K562 (cell line): ENCODE results near the gene CLDN14. TPM values are rescaled to one million over a fixed set of nuclear protein-coding genes. Genes with fewer than 3 reads are reported as not detected.

Source experiments
- ARID1B ChIP-seq: fragments of 450-650 bp; IDR thresholded peaks from 2 replicates; pipeline ENCODE4 v1.6.1; 2016; ENCODE audit warnings: antibody characterized with exemption, mild to moderate bottlenecking, inconsistent platforms
- BCL6 ChIP-seq: fragments of 250-450 bp; sonication (Bioruptor Pico); IDR thresholded peaks from 2 replicates; pipeline ENCODE4 v1.4.0; 2020
- BDP1 ChIP-seq: IDR thresholded peaks from 3 replicates; pipeline ENCODE4 v1.6.1; 2011; ENCODE audit not compliant: insufficient read length, insufficient read depth
- COPS2 ChIP-seq: fragments of 450-650 bp; conservative IDR thresholded peaks from 2 replicates; pipeline ENCODE4 v1.6.1; 2016; ENCODE audit warnings: mild to moderate bottlenecking, moderate library complexity
- DDX20 ChIP-seq: fragments of 450-650 bp; IDR thresholded peaks from 2 replicates; pipeline ENCODE4 v1.6.1; 2016; ENCODE audit warnings: missing genetic modification characterization, low read depth, mild to moderate bottlenecking, missing compliant biosample characterization, moderate library complexity
- ETV6 ChIP-seq, 3 experiments: fragments of 150-350 bp in 1 of 3; sonication (generic) in 1 of 3; formaldehyde crosslinking in 1 of 3; IDR thresholded peaks; 2 replicates each; pipeline versions ENCODE4 v1.6.1 to v1.8.0; 2014 to 2022; ENCODE audit warnings: borderline replicate concordance in 2 of 3, low read depth in 2 of 3, antibody characterized with exemption in 1 of 3, low read length in 1 of 3, mild to moderate bottlenecking in 1 of 3, missing genetic modification reagents in 1 of 3
- FOXK1 ChIP-seq: sonication (generic); formaldehyde crosslinking; IDR thresholded peaks from 2 replicates; pipeline ENCODE4 v1.8.0; 2022; ENCODE audit warnings: missing genetic modification reagents, mild to moderate bottlenecking, borderline replicate concordance
- FOXM1 ChIP-seq, 2 experiments: fragments of 450-650 bp in 1 of 2; sonication (generic) in 1 of 2; formaldehyde crosslinking in 1 of 2; IDR thresholded peaks; 2 replicates each; pipeline versions ENCODE4 v1.6.1 to v1.9.0; 2017 to 2022; ENCODE audit warnings: low read depth in 2 of 2, mild to moderate bottlenecking in 2 of 2, missing genetic modification reagents in 1 of 2, moderate library complexity in 1 of 2
- GABPB1 ChIP-seq: sonication (generic); formaldehyde crosslinking; IDR thresholded peaks from 2 replicates; pipeline ENCODE4 v1.8.0; 2022; ENCODE audit warnings: mild to moderate bottlenecking, missing genetic modification reagents
- GTF2E2 ChIP-seq: fragments of 200-800 bp; sonication (Bioruptor generic); IDR thresholded peaks from 2 replicates; pipeline ENCODE4 v1.6.1; 2016; ENCODE audit warnings: missing genetic modification characterization, missing compliant biosample characterization
- JUND ChIP-seq, 2 experiments: IDR thresholded peaks; 2 replicates in 1 of 2; 3 replicates in 1 of 2; pipeline ENCODE4 v1.6.1; 2011; ENCODE audit warnings: borderline replicate concordance in 2 of 2, low read depth in 2 of 2, low read length in 2 of 2, improper control_type of control experiment in 1 of 2, missing biosample characterization in 1 of 2, missing genetic modification characterization in 1 of 2, missing genetic modification reagents in 1 of 2
- MAFF ChIP-seq: IDR thresholded peaks from 2 replicates; pipeline ENCODE4 v1.6.1; 2012; ENCODE audit warnings: low read length, improper control_type of control experiment
- MIER1 ChIP-seq: fragments of 450-650 bp; IDR thresholded peaks from 2 replicates; pipeline ENCODE4 v1.6.1; 2016; ENCODE audit warnings: antibody characterized with exemption, mild to moderate bottlenecking, low read depth
- MTF1 ChIP-seq: fragments of 250-450 bp; sonication (Bioruptor Pico); IDR thresholded peaks from 2 replicates; pipeline ENCODE4 v1.9.0; 2021; ENCODE audit warnings: moderate library complexity, mild to moderate bottlenecking, inconsistent platforms, borderline replicate concordance
- NR2C2 ChIP-seq, 2 experiments: fragments of 200-800 bp in 1 of 2; sonication (Bioruptor generic) in 1 of 2; sonication (generic) in 1 of 2; formaldehyde crosslinking in 1 of 2; IDR thresholded peaks; 2 replicates each; pipeline versions ENCODE4 v1.6.1 to v1.8.0; 2016 to 2022; ENCODE audit warnings: mild to moderate bottlenecking in 1 of 2, missing compliant biosample characterization in 1 of 2, missing genetic modification characterization in 1 of 2, missing genetic modification reagents in 1 of 2
- PHTF2 ChIP-seq: fragments of 250-450 bp; sonication (Bioruptor Pico); IDR thresholded peaks from 2 replicates; pipeline ENCODE4 v1.5.0; 2021; ENCODE audit warnings: mild to moderate bottlenecking
- POLR3A ChIP-seq: IDR thresholded peaks from 2 replicates; pipeline ENCODE4 v1.6.1; 2011; ENCODE audit warnings: borderline replicate concordance, mild to moderate bottlenecking, moderate library complexity; ENCODE audit not compliant: insufficient read length, insufficient read depth; ENCODE audit errors: extremely low read depth
- SMC3 ChIP-seq: conservative IDR thresholded peaks from 2 replicates; pipeline ENCODE4 v1.6.1; 2011; ENCODE audit warnings: low read depth, low read length, improper control_type of control experiment; ENCODE audit not compliant: insufficient read depth
- SP1 ChIP-seq: sonication (generic); formaldehyde crosslinking; IDR thresholded peaks from 2 replicates; pipeline ENCODE4 v1.8.1; 2022; ENCODE audit warnings: mild to moderate bottlenecking, missing genetic modification reagents
- SUPT5H ChIP-seq: fragments of 450-650 bp; IDR thresholded peaks from 2 replicates; pipeline ENCODE4 v1.6.1; 2016
- TARDBP ChIP-seq: fragments of 450-650 bp; IDR thresholded peaks from 2 replicates; pipeline ENCODE4 v1.6.1; 2016
- THRA ChIP-seq: fragments of 450-650 bp; IDR thresholded peaks from 2 replicates; pipeline ENCODE4 v1.6.1; 2017; ENCODE audit warnings: mild to moderate bottlenecking, moderate library complexity
- ZFP30 ChIP-seq: fragments of 250-450 bp; sonication (Bioruptor Pico); IDR thresholded peaks from 2 replicates; pipeline ENCODE4 v1.8.0; 2022; ENCODE audit warnings: moderate library complexity, mild to moderate bottlenecking, inconsistent platforms, borderline replicate concordance
- ZNF197 ChIP-seq: fragments of 200-800 bp; sonication (Bioruptor generic); IDR thresholded peaks from 2 replicates; pipeline ENCODE4 v1.6.1; 2016; ENCODE audit warnings: low read depth, missing genetic modification characterization, missing compliant biosample characterization
- polyA plus RNA-seq, 8 experiments: library from polyadenylated mRNA; depleted of rRNA in 4 of 8; stranded (reverse) in 5 of 8; unstranded in 3 of 8; fragments of >200 nt; fragmentation: Nextera tagmentation in 2 of 8; fragmentation: Illumina TruSeq in 1 of 8; extraction: Ambion mirVana in 2 of 8; extraction: Trizol in 1 of 8; gene quantifications; 2 replicates each; pipeline versions ENCODE4 v1.2.1 to v1.2.3, GENCODE V29; 2011 to 2014; ENCODE audit warnings: inconsistent platforms in 1 of 8, missing spikeins in 1 of 8
- total RNA-seq, 7 experiments: library from RNA; depleted of rRNA in 6 of 7; stranded (reverse); fragments of >200 nt in 6 of 7; fragmentation: Illumina TruSeq in 2 of 7; extraction: Trizol in 2 of 7; gene quantifications; 2 replicates each; pipeline versions ENCODE4 v1.2.1 to v1.2.3, GENCODE V29; 2011 to 2021; ENCODE audit warnings: low replicate concordance in 1 of 7

CLDN14 gene
- total and polyA plus RNA-seq, 9 of the 15 experiments (the other 6 are each of a cell fraction or from before 2014, with no cell fraction given): not detected

GRCh38 chr21:36429947-36430546 is 49.9 kb downstream of the CLDN14 start (continued):
- peak; percentile 86 for TF ChIP-seq FOXM1 (IDR thresholded peaks at IDR 0.05; ENCODE audit: low read depth)
- TF ChIP-seq FOXM1 (CRISPR knock-in tag; IDR thresholded peaks at IDR 0.05; ENCODE audit: low read depth): no peak
- TF ChIP-seq GTF2E2: peak; percentile 84; the same call in 1 of the 2 replicates
- TF ChIP-seq POLR3A: no peak
- peak in 1 of 2 experiments; percentile 81; a peak in 2 of 4 replicates for TF ChIP-seq ETV6 (IDR thresholded peaks at IDR 0.05; ENCODE audit: borderline replicate concordance in 1 of 2, low read depth in 2 of 2, low read length in 1 of 2)
- no peak for TF ChIP-seq ETV6 (CRISPR knock-in tag; IDR thresholded peaks at IDR 0.05; ENCODE audit: borderline replicate concordance)
- no peak for TF ChIP-seq SUPT5H
- no peak for TF ChIP-seq MIER1
- peak; percentile 76 for TF ChIP-seq GABPB1 (CRISPR knock-in tag)
- no peak for TF ChIP-seq COPS2
- peak; percentile 32; the same call in 1 of the 2 replicates for TF ChIP-seq NR2C2 (CRISPR knock-in tag; IDR thresholded peaks at IDR 0.05)
- peak; percentile 92 for TF ChIP-seq NR2C2 (tag; IDR thresholded peaks at IDR 0.05)
- TF ChIP-seq ZNF197: peak; percentile 88
- peak; percentile 100 for TF ChIP-seq ARID1B
- TF ChIP-seq DDX20: no peak
- no peak for TF ChIP-seq BCL6 (CRISPR knock-in tag)
- no peak for TF ChIP-seq ZFP30 (CRISPR knock-in tag)
- TF ChIP-seq MTF1 (CRISPR knock-in tag): no peak
- TF ChIP-seq JUND (IDR thresholded peaks at IDR 0.05; ENCODE audit: borderline replicate concordance, low read depth, low read length): peak; percentile 99
- peak; percentile 98; the same call in 2 of the 3 replicates for TF ChIP-seq JUND (tag; IDR thresholded peaks at IDR 0.05; ENCODE audit: borderline replicate concordance, low read depth, low read length)
- no peak for TF ChIP-seq BDP1
- peak; percentile 100 for TF ChIP-seq TARDBP
- TF ChIP-seq THRA: no peak
- no peak; the same call in 1 of the 2 replicates for TF ChIP-seq SMC3
- TF ChIP-seq SP1: peak; percentile 48
- TF ChIP-seq PHTF2: no peak
- TF ChIP-seq MAFF: peak; percentile 9; the same call in 1 of the 2 replicates
- TF ChIP-seq FOXK1 (CRISPR knock-in tag): peak; percentile 90; the same call in 1 of the 2 replicates
